WTC11 (cell line): ENCODE measurements around the gene ANKRD37. TPM values are rescaled to one million over a fixed set of nuclear protein-coding genes. Genes with fewer than 3 reads are reported as not detected.

ENCODE experiments used
- ATAC-seq: fragments of 200-7000 bp; cut with Tn5 transposase; 2 replicates; pipeline ENCODE4 v1.10.0; 2021; ENCODE audit warnings: mild to moderate bottlenecking, moderate library complexity
- CTCF ChIA-PET: fragments of 300-600 bp; sonication (Branson Sonifier 250); formaldehyde crosslinking; loops from one replicate; lab custom pipeline; 2021; ENCODE audit warnings: antibody characterized with exemption; lab: Charles Lee
- POLR2A ChIA-PET: fragments of 350-600 bp; sonication (Branson Sonifier 250); formaldehyde crosslinking; loops from one replicate; lab custom pipeline; 2021; ENCODE audit warnings: antibody characterized with exemption; lab: Charles Lee
- DNase-seq: peaks from one replicate; pipeline ENCODE4 v3.0.0; 2021; ENCODE audit warnings: low spot score
- H3K27ac Mint-ChIP-seq: 2 replicates; pipeline ENCODE4 v1.8.0; 2021; ENCODE audit warnings: mixed read lengths
- H3K27me3 Mint-ChIP-seq: 2 replicates; pipeline ENCODE4 v1.8.0; 2021; ENCODE audit warnings: low read depth, mild to moderate bottlenecking, moderate library complexity, mixed read lengths
- H3K36me3 Mint-ChIP-seq: 2 replicates; pipeline ENCODE4 v1.8.0; 2021; ENCODE audit warnings: mixed read lengths
- H3K4me1 Mint-ChIP-seq: 2 replicates; pipeline ENCODE4 v1.8.0; 2022; ENCODE audit warnings: mixed read lengths
- H3K4me3 Mint-ChIP-seq: 2 replicates; pipeline ENCODE4 v1.8.0; 2021; ENCODE audit warnings: mild to moderate bottlenecking, moderate library complexity, mixed read lengths
- H3K9me3 Mint-ChIP-seq: 2 replicates; pipeline ENCODE4 v1.8.0; 2021; ENCODE audit warnings: mixed read lengths
- EMX1 ChIP-seq: fragments of 250-450 bp; sonication (Bioruptor Pico); IDR thresholded peaks from 2 replicates; pipeline ENCODE4 v1.8.0; 2021; ENCODE audit warnings: mild to moderate bottlenecking
- ETV6 ChIP-seq: sonication (generic); formaldehyde crosslinking; IDR thresholded peaks from 2 replicates; pipeline ENCODE4 v1.8.1; 2022; ENCODE audit warnings: mild to moderate bottlenecking, missing genetic modification reagents
- FOXJ3 ChIP-seq: sonication (generic); formaldehyde crosslinking; IDR thresholded peaks from 2 replicates; pipeline ENCODE4 v1.9.0; 2021; ENCODE audit warnings: missing genetic modification reagents, mild to moderate bottlenecking, borderline replicate concordance
- HMGA2 ChIP-seq: fragments of 250-450 bp; sonication (Bioruptor Pico); IDR thresholded peaks from 2 replicates; pipeline ENCODE4 v1.4.0; 2021; ENCODE audit warnings: mild to moderate bottlenecking, moderate library complexity
- NR2C2 ChIP-seq: sonication (generic); formaldehyde crosslinking; IDR thresholded peaks from 2 replicates; pipeline ENCODE4 v1.8.0; 2022; ENCODE audit warnings: mild to moderate bottlenecking, missing genetic modification reagents
- PRRX2 ChIP-seq: fragments of 250-450 bp; sonication (Bioruptor Pico); IDR thresholded peaks from 2 replicates; pipeline ENCODE4 v1.8.0; 2021; ENCODE audit warnings: mild to moderate bottlenecking
- SMAD4 ChIP-seq: sonication (generic); formaldehyde crosslinking; IDR thresholded peaks from 2 replicates; pipeline ENCODE4 v1.8.0; 2022; ENCODE audit warnings: mild to moderate bottlenecking, missing genetic modification reagents
- SOX15 ChIP-seq: fragments of 250-450 bp; sonication (Bioruptor Pico); IDR thresholded peaks from 2 replicates; pipeline ENCODE4 v1.9.0; 2021; ENCODE audit warnings: mild to moderate bottlenecking
- TEAD4 ChIP-seq: sonication (generic); formaldehyde crosslinking; IDR thresholded peaks from 2 replicates; pipeline ENCODE4 v1.8.0; 2022; ENCODE audit warnings: mild to moderate bottlenecking, missing genetic modification reagents
- ZNF138 ChIP-seq: sonication (generic); formaldehyde crosslinking; conservative IDR thresholded peaks from 2 replicates; pipeline ENCODE4 v1.8.1; 2022; ENCODE audit warnings: mild to moderate bottlenecking, moderate library complexity, missing genetic modification reagents
- total RNA-seq: library from RNA; stranded (reverse); gene quantifications from 3 replicates; pipeline ENCODE4 v1.2.3, GENCODE V29; 2021
- TF ChIP-seq, protein P1 (sequence below): sonication (generic); formaldehyde crosslinking; IDR thresholded peaks from 2 replicates; pipeline ENCODE4 v1.8.0; 2023; ENCODE audit warnings: missing genetic modification reagents
- TF ChIP-seq, protein P2 (sequence below): sonication (generic); formaldehyde crosslinking; IDR thresholded peaks from 2 replicates; pipeline ENCODE4 v1.8.1; 2023; ENCODE audit warnings: mild to moderate bottlenecking, moderate library complexity, missing genetic modification reagents
- TF ChIP-seq, protein P3 (sequence below): fragments of 200-600 bp; IDR thresholded peaks from 2 replicates; pipeline ENCODE4 v1.8.0; 2022; ENCODE audit warnings: antibody characterized with exemption
- TF ChIP-seq, protein P4 (sequence below): sonication (generic); formaldehyde crosslinking; conservative IDR thresholded peaks from 2 replicates; pipeline ENCODE4 v1.8.1; 2023; ENCODE audit warnings: mild to moderate bottlenecking, low read depth, missing genetic modification reagents, moderate library complexity
- TF ChIP-seq, protein P5 (sequence below): sonication (generic); formaldehyde crosslinking; IDR thresholded peaks from 2 replicates; pipeline ENCODE4 v1.8.1; 2022; ENCODE audit warnings: missing genetic modification reagents, borderline replicate concordance
- TF ChIP-seq, protein P6 (sequence below): fragments of 250-450 bp; sonication (Bioruptor Pico); IDR thresholded peaks from 2 replicates; pipeline ENCODE4 v1.9.0; 2021; ENCODE audit warnings: mild to moderate bottlenecking, borderline replicate concordance

The ANKRD37 gene
- total RNA-seq, 1 experiment from 2014 or later = 3.0 TPM

DNA sequence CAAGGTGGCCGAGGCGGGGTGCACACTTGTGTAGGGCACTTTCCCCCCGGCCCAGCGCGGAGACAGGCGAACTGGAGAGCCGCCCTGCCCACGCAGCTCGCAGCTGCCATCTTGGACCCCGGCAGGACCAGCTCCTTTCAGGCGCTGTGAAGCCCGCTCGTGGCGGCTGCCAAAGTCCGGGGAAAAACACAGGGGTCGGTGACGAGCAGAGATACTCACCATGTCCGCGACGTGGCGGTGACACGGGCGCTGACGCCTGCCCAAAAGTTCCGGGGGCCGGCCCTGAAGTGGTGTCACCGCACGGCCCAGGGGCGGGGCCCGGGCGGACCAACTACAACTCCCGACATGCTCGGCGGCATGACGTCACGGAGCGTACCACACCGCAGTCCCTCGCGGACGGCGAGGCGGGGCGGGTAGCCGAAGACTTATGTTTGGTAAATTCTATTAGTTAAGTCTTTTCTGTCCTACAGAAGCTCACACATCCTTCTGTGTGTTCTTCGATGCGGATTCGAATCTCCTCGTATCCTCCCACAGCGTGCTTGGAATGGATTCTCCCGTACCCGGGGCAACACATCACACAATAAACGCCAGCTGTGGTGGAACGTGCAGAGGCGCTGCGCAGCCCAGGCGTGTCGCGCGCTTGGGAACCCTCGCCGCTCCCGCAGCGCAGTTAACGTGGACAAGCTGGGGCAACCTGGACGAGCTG lies 29.2 kb downstream of the ANKRD37 start, which contains the start of gene UFSP2 (continued):
- TF ChIP-seq, protein P1, sequence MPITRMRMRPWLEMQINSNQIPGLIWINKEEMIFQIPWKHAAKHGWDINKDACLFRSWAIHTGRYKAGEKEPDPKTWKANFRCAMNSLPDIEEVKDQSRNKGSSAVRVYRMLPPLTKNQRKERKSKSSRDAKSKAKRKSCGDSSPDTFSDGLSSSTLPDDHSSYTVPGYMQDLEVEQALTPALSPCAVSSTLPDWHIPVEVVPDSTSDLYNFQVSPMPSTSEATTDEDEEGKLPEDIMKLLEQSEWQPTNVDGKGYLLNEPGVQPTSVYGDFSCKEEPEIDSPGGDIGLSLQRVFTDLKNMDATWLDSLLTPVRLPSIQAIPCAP (CRISPR knock-in tag) = 0 out of 2 replicates have a peak, but pooled peaks have one; percentile 20
- TF ChIP-seq EMX1 (CRISPR knock-in tag) = no peak
- TF ChIP-seq, protein P2, sequence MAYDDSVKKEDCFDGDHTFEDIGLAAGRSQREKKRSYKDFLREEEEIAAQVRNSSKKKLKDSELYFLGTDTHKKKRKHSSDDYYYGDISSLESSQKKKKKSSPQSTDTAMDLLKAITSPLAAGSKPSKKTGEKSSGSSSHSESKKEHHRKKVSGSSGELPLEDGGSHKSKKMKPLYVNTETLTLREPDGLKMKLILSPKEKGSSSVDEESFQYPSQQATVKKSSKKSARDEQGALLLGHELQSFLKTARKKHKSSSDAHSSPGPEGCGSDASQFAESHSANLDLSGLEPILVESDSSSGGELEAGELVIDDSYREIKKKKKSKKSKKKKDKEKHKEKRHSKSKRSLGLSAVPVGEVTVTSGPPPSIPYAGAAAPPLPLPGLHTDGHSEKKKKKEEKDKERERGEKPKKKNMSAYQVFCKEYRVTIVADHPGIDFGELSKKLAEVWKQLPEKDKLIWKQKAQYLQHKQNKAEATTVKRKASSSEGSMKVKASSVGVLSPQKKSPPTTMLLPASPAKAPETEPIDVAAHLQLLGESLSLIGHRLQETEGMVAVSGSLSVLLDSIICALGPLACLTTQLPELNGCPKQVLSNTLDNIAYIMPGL (CRISPR knock-in tag) = peak; percentile 57; the same call in 1 of the 2 replicates

DNA sequence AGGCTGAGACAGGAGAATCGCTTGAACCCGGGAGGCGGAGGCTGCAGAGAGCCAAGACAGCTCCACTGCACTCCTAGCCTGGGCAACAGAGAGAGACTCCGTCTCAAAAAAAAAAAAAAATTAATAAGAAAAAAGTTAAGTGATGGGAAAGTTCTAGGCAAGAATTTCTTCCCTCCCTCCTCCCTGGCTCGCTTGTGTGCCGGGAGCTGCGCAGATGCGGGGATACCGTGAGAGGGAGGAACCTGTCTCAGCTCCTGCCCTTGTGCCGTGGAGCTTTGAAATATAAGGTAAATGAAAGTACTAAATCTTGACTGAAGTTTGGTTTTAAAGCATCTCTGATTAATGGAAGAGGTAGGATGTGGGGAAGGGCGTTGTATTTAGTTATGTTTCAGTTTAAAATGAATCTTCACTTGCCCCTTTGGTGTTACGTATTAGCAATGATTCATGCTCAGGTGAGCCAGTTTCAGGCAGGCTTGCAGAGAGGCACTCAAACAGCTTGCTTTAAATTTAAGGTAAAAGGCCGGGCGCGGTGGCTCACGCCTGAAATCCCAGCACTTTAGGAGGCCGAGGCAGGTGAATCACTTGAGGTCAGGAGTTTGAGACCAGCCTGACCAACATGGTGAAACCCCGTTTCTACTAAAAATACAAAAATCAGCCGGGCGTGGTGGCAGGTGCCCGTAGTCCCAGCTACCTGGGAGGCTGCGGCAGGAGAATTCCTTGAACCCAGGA lies 30.5 kb downstream of the ANKRD37 start:
- no peaks in the 10 kb centered on the region for H3K27me3 Mint-ChIP-seq
- no peaks in the 10 kb centered on the region for H3K9me3 Mint-ChIP-seq
- peaks cover 10% of the 10 kb centered on the region for H3K4me1 Mint-ChIP-seq
- no peaks in the 10 kb centered on the region for H3K36me3 Mint-ChIP-seq
- peak overlapping the region; percentile 42 for H3K4me3 Mint-ChIP-seq
- ChIA-PET POLR2A (no interaction called here), CTCF (interaction anchor here (2.3 kb wide), 1 partner anchor 31 kb away, joined by 11 read pairs; the partner anchor contains the start of genes ANKRD37 and LRP2BP)
- H3K27ac Mint-ChIP-seq = peak overlapping the region; percentile 82; the same call in 1 of the 2 replicates
- DNase-seq (no peak), ATAC-seq (no peak)
- no peak for TF ChIP-seq SOX15 (CRISPR knock-in tag)
- TF ChIP-seq PRRX2 (CRISPR knock-in tag) = no peak
- no peak for TF ChIP-seq EMX1 (CRISPR knock-in tag)
- no peak for TF ChIP-seq ZNF138
- TF ChIP-seq, protein P3, sequence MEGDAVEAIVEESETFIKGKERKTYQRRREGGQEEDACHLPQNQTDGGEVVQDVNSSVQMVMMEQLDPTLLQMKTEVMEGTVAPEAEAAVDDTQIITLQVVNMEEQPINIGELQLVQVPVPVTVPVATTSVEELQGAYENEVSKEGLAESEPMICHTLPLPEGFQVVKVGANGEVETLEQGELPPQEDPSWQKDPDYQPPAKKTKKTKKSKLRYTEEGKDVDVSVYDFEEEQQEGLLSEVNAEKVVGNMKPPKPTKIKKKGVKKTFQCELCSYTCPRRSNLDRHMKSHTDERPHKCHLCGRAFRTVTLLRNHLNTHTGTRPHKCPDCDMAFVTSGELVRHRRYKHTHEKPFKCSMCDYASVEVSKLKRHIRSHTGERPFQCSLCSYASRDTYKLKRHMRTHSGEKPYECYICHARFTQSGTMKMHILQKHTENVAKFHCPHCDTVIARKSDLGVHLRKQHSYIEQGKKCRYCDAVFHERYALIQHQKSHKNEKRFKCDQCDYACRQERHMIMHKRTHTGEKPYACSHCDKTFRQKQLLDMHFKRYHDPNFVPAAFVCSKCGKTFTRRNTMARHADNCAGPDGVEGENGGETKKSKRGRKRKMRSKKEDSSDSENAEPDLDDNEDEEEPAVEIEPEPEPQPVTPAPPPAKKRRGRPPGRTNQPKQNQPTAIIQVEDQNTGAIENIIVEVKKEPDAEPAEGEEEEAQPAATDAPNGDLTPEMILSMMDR = no peak
- no peak for TF ChIP-seq TEAD4 (CRISPR knock-in tag)
- TF ChIP-seq, protein P2 (CRISPR knock-in tag) = no peak
- no peak for TF ChIP-seq NR2C2 (CRISPR knock-in tag)
- TF ChIP-seq, protein P4, sequence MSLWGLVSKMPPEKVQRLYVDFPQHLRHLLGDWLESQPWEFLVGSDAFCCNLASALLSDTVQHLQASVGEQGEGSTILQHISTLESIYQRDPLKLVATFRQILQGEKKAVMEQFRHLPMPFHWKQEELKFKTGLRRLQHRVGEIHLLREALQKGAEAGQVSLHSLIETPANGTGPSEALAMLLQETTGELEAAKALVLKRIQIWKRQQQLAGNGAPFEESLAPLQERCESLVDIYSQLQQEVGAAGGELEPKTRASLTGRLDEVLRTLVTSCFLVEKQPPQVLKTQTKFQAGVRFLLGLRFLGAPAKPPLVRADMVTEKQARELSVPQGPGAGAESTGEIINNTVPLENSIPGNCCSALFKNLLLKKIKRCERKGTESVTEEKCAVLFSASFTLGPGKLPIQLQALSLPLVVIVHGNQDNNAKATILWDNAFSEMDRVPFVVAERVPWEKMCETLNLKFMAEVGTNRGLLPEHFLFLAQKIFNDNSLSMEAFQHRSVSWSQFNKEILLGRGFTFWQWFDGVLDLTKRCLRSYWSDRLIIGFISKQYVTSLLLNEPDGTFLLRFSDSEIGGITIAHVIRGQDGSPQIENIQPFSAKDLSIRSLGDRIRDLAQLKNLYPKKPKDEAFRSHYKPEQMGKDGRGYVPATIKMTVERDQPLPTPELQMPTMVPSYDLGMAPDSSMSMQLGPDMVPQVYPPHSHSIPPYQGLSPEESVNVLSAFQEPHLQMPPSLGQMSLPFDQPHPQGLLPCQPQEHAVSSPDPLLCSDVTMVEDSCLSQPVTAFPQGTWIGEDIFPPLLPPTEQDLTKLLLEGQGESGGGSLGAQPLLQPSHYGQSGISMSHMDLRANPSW = no peak
- TF ChIP-seq, protein P5, sequence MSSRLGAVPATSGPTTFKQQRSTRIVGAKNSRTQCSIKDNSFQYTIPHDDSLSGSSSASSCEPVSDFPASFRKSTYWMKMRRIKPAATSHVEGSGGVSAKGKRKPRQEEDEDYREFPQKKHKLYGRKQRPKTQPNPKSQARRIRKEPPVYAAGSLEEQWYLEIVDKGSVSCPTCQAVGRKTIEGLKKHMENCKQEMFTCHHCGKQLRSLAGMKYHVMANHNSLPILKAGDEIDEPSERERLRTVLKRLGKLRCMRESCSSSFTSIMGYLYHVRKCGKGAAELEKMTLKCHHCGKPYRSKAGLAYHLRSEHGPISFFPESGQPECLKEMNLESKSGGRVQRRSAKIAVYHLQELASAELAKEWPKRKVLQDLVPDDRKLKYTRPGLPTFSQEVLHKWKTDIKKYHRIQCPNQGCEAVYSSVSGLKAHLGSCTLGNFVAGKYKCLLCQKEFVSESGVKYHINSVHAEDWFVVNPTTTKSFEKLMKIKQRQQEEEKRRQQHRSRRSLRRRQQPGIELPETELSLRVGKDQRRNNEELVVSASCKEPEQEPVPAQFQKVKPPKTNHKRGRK (CRISPR knock-in tag) = no peak
- TF ChIP-seq FOXJ3 (CRISPR knock-in tag) = no peak
- TF ChIP-seq HMGA2 (CRISPR knock-in tag) = no peak
- TF ChIP-seq SMAD4 (CRISPR knock-in tag) = no peak
- TF ChIP-seq ETV6 = no peak
- TF ChIP-seq, protein P6, sequence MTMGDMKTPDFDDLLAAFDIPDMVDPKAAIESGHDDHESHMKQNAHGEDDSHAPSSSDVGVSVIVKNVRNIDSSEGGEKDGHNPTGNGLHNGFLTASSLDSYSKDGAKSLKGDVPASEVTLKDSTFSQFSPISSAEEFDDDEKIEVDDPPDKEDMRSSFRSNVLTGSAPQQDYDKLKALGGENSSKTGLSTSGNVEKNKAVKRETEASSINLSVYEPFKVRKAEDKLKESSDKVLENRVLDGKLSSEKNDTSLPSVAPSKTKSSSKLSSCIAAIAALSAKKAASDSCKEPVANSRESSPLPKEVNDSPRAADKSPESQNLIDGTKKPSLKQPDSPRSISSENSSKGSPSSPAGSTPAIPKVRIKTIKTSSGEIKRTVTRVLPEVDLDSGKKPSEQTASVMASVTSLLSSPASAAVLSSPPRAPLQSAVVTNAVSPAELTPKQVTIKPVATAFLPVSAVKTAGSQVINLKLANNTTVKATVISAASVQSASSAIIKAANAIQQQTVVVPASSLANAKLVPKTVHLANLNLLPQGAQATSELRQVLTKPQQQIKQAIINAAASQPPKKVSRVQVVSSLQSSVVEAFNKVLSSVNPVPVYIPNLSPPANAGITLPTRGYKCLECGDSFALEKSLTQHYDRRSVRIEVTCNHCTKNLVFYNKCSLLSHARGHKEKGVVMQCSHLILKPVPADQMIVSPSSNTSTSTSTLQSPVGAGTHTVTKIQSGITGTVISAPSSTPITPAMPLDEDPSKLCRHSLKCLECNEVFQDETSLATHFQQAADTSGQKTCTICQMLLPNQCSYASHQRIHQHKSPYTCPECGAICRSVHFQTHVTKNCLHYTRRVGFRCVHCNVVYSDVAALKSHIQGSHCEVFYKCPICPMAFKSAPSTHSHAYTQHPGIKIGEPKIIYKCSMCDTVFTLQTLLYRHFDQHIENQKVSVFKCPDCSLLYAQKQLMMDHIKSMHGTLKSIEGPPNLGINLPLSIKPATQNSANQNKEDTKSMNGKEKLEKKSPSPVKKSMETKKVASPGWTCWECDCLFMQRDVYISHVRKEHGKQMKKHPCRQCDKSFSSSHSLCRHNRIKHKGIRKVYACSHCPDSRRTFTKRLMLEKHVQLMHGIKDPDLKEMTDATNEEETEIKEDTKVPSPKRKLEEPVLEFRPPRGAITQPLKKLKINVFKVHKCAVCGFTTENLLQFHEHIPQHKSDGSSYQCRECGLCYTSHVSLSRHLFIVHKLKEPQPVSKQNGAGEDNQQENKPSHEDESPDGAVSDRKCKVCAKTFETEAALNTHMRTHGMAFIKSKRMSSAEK = no peak
